Measurements from ENCODE around the gene SLC17A4. TPM values are rescaled to one million over a fixed set of nuclear protein-coding genes. Genes with fewer than 3 reads are reported as not detected.
"Not testable (repeated sequence)": the region's sequence is repeated elsewhere in the genome, so short reads cannot be mapped to it uniquely, and the experiment has no call there.

Gene SLC17A4
- total RNA-seq, 1 donor from 2014 or later = not detected

GRCh38 chr6:25746968-25747367, 7.6 kb upstream of the SLC17A4 start:
- H3K4me1 ChIP-seq = no peaks in the 10 kb centered on the region
- intact Hi-C loops (cut with DNase I) = no loop called here
- H3K9me3 ChIP-seq = no peaks in the 10 kb centered on the region
- no peaks in the 10 kb centered on the region for H3K36me3 ChIP-seq
- H3K4me3 ChIP-seq = no peak overlapping the region
- no peak overlapping the region for H3K27ac ChIP-seq
- TF ChIP-seq CTCF (IDR thresholded peaks at IDR 0.05) = no peak
- H3K27me3 ChIP-seq = no peaks in the 10 kb centered on the region
- DNase-seq (ENCODE audit: low spot score in 2 of 2) = no peak

- no peak for TF ChIP-seq CTCF (IDR thresholded peaks at IDR 0.05)
- intact Hi-C loops (cut with DNase I) = no loop called here
- Histone ChIP-seq H3K27ac (no peak overlapping the region), H3K4me1 (no peaks in the 10 kb centered on the region), H3K27me3 (no peaks in the 10 kb centered on the region), H3K36me3 (no peaks in the 10 kb centered on the region), H3K4me3 (no peak overlapping the region), H3K9me3 (no peaks in the 10 kb centered on the region)
- DNase-seq (ENCODE audit: low spot score in 2 of 2) = no peak
Observed at GRCh38 chr6:25747477-25747876, 7.1 kb upstream of the SLC17A4 start.

- no peak for TF ChIP-seq CTCF (IDR thresholded peaks at IDR 0.05)
- no peak overlapping the region for H3K27ac ChIP-seq
- no peaks in the 10 kb centered on the region for H3K4me1 ChIP-seq
- H3K36me3 ChIP-seq = no peaks in the 10 kb centered on the region
- DNase-seq (ENCODE audit: low spot score in 2 of 2) = no peak
- no peaks in the 10 kb centered on the region for H3K9me3 ChIP-seq
- no peak overlapping the region for H3K4me3 ChIP-seq
- intact Hi-C loops (cut with DNase I) = no loop called here
- no peaks in the 10 kb centered on the region for H3K27me3 ChIP-seq
Observed at GRCh38 chr6:25748049-25748448, 6.5 kb upstream of the SLC17A4 start.

- H3K36me3 ChIP-seq; H3K4me3 ChIP-seq; H3K9me3 ChIP-seq; H3K27me3 ChIP-seq; H3K27ac ChIP-seq; H3K4me1 ChIP-seq; intact Hi-C loops (cut with DNase I); DNase-seq (ENCODE audit: low spot score in 2 of 2): not testable (repeated sequence)
Observed at GRCh38 chr6:25748601-25749517, 5.7 kb upstream of the SLC17A4 start.

- intact Hi-C loops (cut with DNase I) = no loop called here
- H3K36me3 ChIP-seq = no peaks in the 10 kb centered on the region
- no peak overlapping the region for H3K4me3 ChIP-seq
- no peak overlapping the region for H3K27ac ChIP-seq
- DNase-seq (ENCODE audit: low spot score in 2 of 2) = no peak
- no peaks in the 10 kb centered on the region for H3K4me1 ChIP-seq
- no peaks in the 10 kb centered on the region for H3K9me3 ChIP-seq
- H3K27me3 ChIP-seq = no peaks in the 10 kb centered on the region
- TF ChIP-seq CTCF (IDR thresholded peaks at IDR 0.05) = no peak
Observed at GRCh38 chr6:25749837-25750236, 4.7 kb upstream of the SLC17A4 start.

- Histone ChIP-seq H3K4me3 (no peak overlapping the region), H3K36me3 (no peaks in the 10 kb centered on the region), H3K4me1 (no peaks in the 10 kb centered on the region), H3K27me3 (no peaks in the 10 kb centered on the region), H3K27ac (no peak overlapping the region), H3K9me3 (no peaks in the 10 kb centered on the region)
- no peak for DNase-seq (ENCODE audit: low spot score in 2 of 2)
- no peak for TF ChIP-seq CTCF (IDR thresholded peaks at IDR 0.05)
- intact Hi-C loops (cut with DNase I) = no loop called here
Observed at GRCh38 chr6:25750906-25751305, 3.6 kb upstream of the SLC17A4 start.
